ENCODE data around the gene SCGN.

SCGN gene

GRCh38 chr6:25645916-25646315 lies 6.1 kb upstream of the SCGN start:
- no peak for TF ChIP-seq EZH2phosphoT487 (IDR thresholded peaks at IDR 0.05; ENCODE audit: borderline replicate concordance)
- no peak for TF ChIP-seq CTCF (conservative IDR thresholded peaks at IDR 0.05; ENCODE audit: low read length)
- Histone ChIP-seq H4K20me1 (ENCODE audit: insufficient read depth, low read length, poor library complexity, severe bottlenecking) (no peaks in the 10 kb centered on the region), H3K4me1 (ENCODE audit: insufficient read depth, low read length, poor library complexity, severe bottlenecking) (no peaks in the 10 kb centered on the region), H3K79me2 (ENCODE audit: insufficient read depth, low read length) (no peaks in the 10 kb centered on the region), H3K27me3 (ENCODE audit: insufficient read depth, low read length, poor library complexity, severe bottlenecking) (no peaks in the 10 kb centered on the region), H3K4me3 (ENCODE audit: low read length, poor library complexity, severe bottlenecking) (no peak overlapping the region), H2AFZ (ENCODE audit: low read length) (no peak overlapping the region), H3K9me2 (replicated peaks; ENCODE audit: low read depth, low read length) (no peaks in the 10 kb centered on the region), H3K4me2 (ENCODE audit: low read depth, low read length, poor library complexity, severe bottlenecking) (no peak overlapping the region), H3F3A (ENCODE audit: low read depth) (no peaks in the 10 kb centered on the region), H3K9me3 (ENCODE audit: insufficient read depth, low read depth, low read length) (no peaks in the 10 kb centered on the region), H3K9ac (ENCODE audit: low read depth, low read length, poor library complexity, severe bottlenecking) (no peak overlapping the region), H3K36me3 (ENCODE audit: insufficient read depth, low read length) (no peaks in the 10 kb centered on the region)

- Histone ChIP-seq H3K4me1 (ENCODE audit: insufficient read depth, low read length, poor library complexity, severe bottlenecking) (no peaks in the 10 kb centered on the region), H3F3A (ENCODE audit: low read depth) (no peaks in the 10 kb centered on the region), H2AFZ (ENCODE audit: low read length) (no peak overlapping the region), H3K4me2 (ENCODE audit: low read depth, low read length, poor library complexity, severe bottlenecking) (no peak overlapping the region), H3K9ac (ENCODE audit: low read depth, low read length, poor library complexity, severe bottlenecking) (no peak overlapping the region), H4K20me1 (ENCODE audit: insufficient read depth, low read length, poor library complexity, severe bottlenecking) (no peaks in the 10 kb centered on the region), H3K79me2 (ENCODE audit: insufficient read depth, low read length) (no peaks in the 10 kb centered on the region), H3K4me3 (ENCODE audit: low read length, poor library complexity, severe bottlenecking) (no peak overlapping the region), H3K9me2 (replicated peaks; ENCODE audit: low read depth, low read length) (no peaks in the 10 kb centered on the region), H3K27me3 (ENCODE audit: insufficient read depth, low read length, poor library complexity, severe bottlenecking) (no peaks in the 10 kb centered on the region), H3K9me3 (ENCODE audit: insufficient read depth, low read depth, low read length) (no peaks in the 10 kb centered on the region), H3K36me3 (ENCODE audit: insufficient read depth, low read length) (no peaks in the 10 kb centered on the region)
- TF ChIP-seq CTCF (conservative IDR thresholded peaks at IDR 0.05; ENCODE audit: low read length) (no peak), EZH2phosphoT487 (IDR thresholded peaks at IDR 0.05; ENCODE audit: borderline replicate concordance) (no peak)
These were observed 2.4 kb upstream of the SCGN start for GRCh38 chr6:25649611-25650010.

GRCh38 chr6:25655723-25656122 lies 3.7 kb downstream of the SCGN start:
- TF ChIP-seq CTCF (conservative IDR thresholded peaks at IDR 0.05; ENCODE audit: low read length) (no peak), EZH2phosphoT487 (IDR thresholded peaks at IDR 0.05; ENCODE audit: borderline replicate concordance) (no peak)
- Histone ChIP-seq H3K9me3 (ENCODE audit: insufficient read depth, low read depth, low read length) (no peaks in the 10 kb centered on the region), H3K79me2 (ENCODE audit: insufficient read depth, low read length) (no peaks in the 10 kb centered on the region), H2AFZ (ENCODE audit: low read length) (no peak overlapping the region), H3K4me2 (ENCODE audit: low read depth, low read length, poor library complexity, severe bottlenecking) (no peak overlapping the region), H3K4me1 (ENCODE audit: insufficient read depth, low read length, poor library complexity, severe bottlenecking) (no peaks in the 10 kb centered on the region), H3K9ac (ENCODE audit: low read depth, low read length, poor library complexity, severe bottlenecking) (no peak overlapping the region), H3F3A (ENCODE audit: low read depth) (no peaks in the 10 kb centered on the region), H3K9me2 (replicated peaks; ENCODE audit: low read depth, low read length) (no peaks in the 10 kb centered on the region), H4K20me1 (ENCODE audit: insufficient read depth, low read length, poor library complexity, severe bottlenecking) (no peaks in the 10 kb centered on the region), H3K27me3 (ENCODE audit: insufficient read depth, low read length, poor library complexity, severe bottlenecking) (no peaks in the 10 kb centered on the region), H3K4me3 (ENCODE audit: low read length, poor library complexity, severe bottlenecking) (no peak overlapping the region), H3K36me3 (ENCODE audit: insufficient read depth, low read length) (no peaks in the 10 kb centered on the region)

All from Loucy (cell line).